H9 (cell line): ENCODE results near the gene LCMT1. TPM values are rescaled to one million over a fixed set of nuclear protein-coding genes. Genes with fewer than 3 reads are reported as not detected.
A peak's percentile ranks its signal among the peaks of the same experiment; 100 is the strongest.

Source experiments
- DNase-seq: peaks from one replicate; pipeline ENCODE4 v3.0.0-alpha.2; 2017
- H2AFZ ChIP-seq: one replicate; pipeline ENCODE4 v1.6.1; 2013; ENCODE audit warnings: mild to moderate bottlenecking, low read length, control low read depth, moderate library complexity
- H2AK5ac ChIP-seq: 2 replicates; pipeline ENCODE4 v1.6.1; 2013; ENCODE audit warnings: low read length, control low read depth, mixed read lengths; ENCODE audit not compliant: insufficient read length
- H2BK120ac ChIP-seq: one replicate; pipeline ENCODE4 v1.6.1; 2013; ENCODE audit warnings: low read depth, mild to moderate bottlenecking, low read length, control low read depth, inconsistent platforms; ENCODE audit not compliant: poor library complexity, severe bottlenecking
- H2BK12ac ChIP-seq: 2 replicates; pipeline ENCODE4 v1.6.1; 2013; ENCODE audit warnings: low read length, control low read depth, mixed read lengths, low read depth; ENCODE audit not compliant: insufficient read length
- H2BK15ac ChIP-seq: 2 replicates; pipeline ENCODE4 v1.6.1; 2013; ENCODE audit warnings: low read depth, low read length, control low read depth
- H2BK20ac ChIP-seq: one replicate; pipeline ENCODE4 v1.6.1; 2013; ENCODE audit warnings: low read depth, mild to moderate bottlenecking, low read length, control low read depth, inconsistent platforms; ENCODE audit not compliant: poor library complexity, severe bottlenecking
- H2BK5ac ChIP-seq: 2 replicates; pipeline ENCODE4 v1.6.1; 2013; ENCODE audit warnings: low read length, control low read depth, mixed read lengths; ENCODE audit not compliant: insufficient read length
- H3K14ac ChIP-seq: 2 replicates; pipeline ENCODE4 v1.6.1; 2013; ENCODE audit warnings: low read length, control low read depth; ENCODE audit not compliant: insufficient read depth
- H3K18ac ChIP-seq: 2 replicates; pipeline ENCODE4 v1.6.1; 2013; ENCODE audit warnings: low read depth, mild to moderate bottlenecking, mixed read lengths, low read length, control low read depth; ENCODE audit not compliant: insufficient read length
- H3K23ac ChIP-seq: 2 replicates; pipeline ENCODE4 v1.6.1; 2013; ENCODE audit warnings: low read length, control low read depth, mixed read lengths, low read depth; ENCODE audit not compliant: insufficient read length
- H3K23me2 ChIP-seq: 2 replicates; pipeline ENCODE4 v1.6.1; 2013; ENCODE audit warnings: low read depth, mild to moderate bottlenecking, mixed read lengths, low read length, control low read depth; ENCODE audit not compliant: insufficient read length, poor library complexity, severe bottlenecking
- H3K27ac ChIP-seq: 2 replicates; pipeline ENCODE4 v1.5.1; 2013; ENCODE audit warnings: low read length, control low read depth, mixed read lengths, low read depth; ENCODE audit not compliant: insufficient read length
- H3K27me3 ChIP-seq: 2 replicates; pipeline ENCODE4 v1.6.1; 2013; ENCODE audit warnings: low read length, control low read depth, inconsistent platforms; ENCODE audit not compliant: insufficient read depth
- H3K4ac ChIP-seq: 2 replicates; pipeline ENCODE4 v1.6.1; 2013; ENCODE audit warnings: low read depth, mild to moderate bottlenecking, control low read depth, inconsistent platforms, low read length, moderate library complexity
- H3K4me1 ChIP-seq: 2 replicates; pipeline ENCODE4 v1.6.1; 2013; ENCODE audit warnings: low read length, control low read depth, inconsistent platforms; ENCODE audit not compliant: insufficient read depth
- H3K4me2 ChIP-seq: 2 replicates; pipeline ENCODE4 v1.6.1; 2013; ENCODE audit warnings: low read length, control low read depth, mixed read lengths; ENCODE audit not compliant: insufficient read length, insufficient read depth
- H3K56ac ChIP-seq: 2 replicates; pipeline ENCODE4 v1.6.1; 2013; ENCODE audit warnings: low read depth, mild to moderate bottlenecking, mixed read lengths, low read length, control low read depth; ENCODE audit not compliant: insufficient read length
- H3K79me1 ChIP-seq: 2 replicates; pipeline ENCODE4 v1.6.1; 2013; ENCODE audit warnings: low read depth, mild to moderate bottlenecking, moderate library complexity, low read length, control low read depth, inconsistent platforms; ENCODE audit not compliant: insufficient read depth, poor library complexity, severe bottlenecking
- H3K79me2 ChIP-seq: 2 replicates; pipeline ENCODE4 v1.6.1; 2013; ENCODE audit warnings: low read length, control low read depth, inconsistent platforms; ENCODE audit not compliant: insufficient read depth
- H3K9ac ChIP-seq: 2 replicates; pipeline ENCODE4 v1.6.1; 2013; ENCODE audit warnings: low read length, control low read depth, mixed read lengths; ENCODE audit not compliant: insufficient read length; ENCODE audit errors: extremely low read depth
- H3K9me3 ChIP-seq: one replicate; pipeline ENCODE4 v1.6.1; 2013; ENCODE audit warnings: low read depth, low read length, inconsistent platforms; ENCODE audit not compliant: control insufficient read depth
- H3T11ph ChIP-seq: one replicate; pipeline ENCODE4 v1.6.1; 2013; ENCODE audit warnings: mild to moderate bottlenecking, low read length, control low read depth, inconsistent platforms
- H4K20me1 ChIP-seq: one replicate; pipeline ENCODE4 v1.6.1; 2013; ENCODE audit not compliant: control insufficient read depth, insufficient read length, insufficient read depth
- H4K5ac ChIP-seq: 2 replicates; pipeline ENCODE4 v1.6.1; 2013; ENCODE audit warnings: low read depth, mild to moderate bottlenecking, mixed read lengths, low read length, control low read depth; ENCODE audit not compliant: insufficient read length
- H4K8ac ChIP-seq: replicated peaks from 2 replicates; pipeline ENCODE4 v1.6.1; 2013; ENCODE audit warnings: low read length, control low read depth, mixed read lengths, low read depth; ENCODE audit not compliant: insufficient read length
- H4K91ac ChIP-seq: 2 replicates; pipeline ENCODE4 v1.6.1; 2013; ENCODE audit warnings: low read depth, mild to moderate bottlenecking, moderate library complexity, mixed read lengths, low read length, control low read depth; ENCODE audit not compliant: insufficient read length
- H3K27ac Mint-ChIP-seq, 3 experiments: 2 replicates in 2 of 3; 3 replicates in 1 of 3; pipeline ENCODE4 v1.8.0; 2020 to 2021; ENCODE audit warnings: mixed read lengths in 3 of 3, mild to moderate bottlenecking in 1 of 3, moderate library complexity in 1 of 3
- H3K27me3 Mint-ChIP-seq: 2 replicates; pipeline ENCODE4 v1.8.0; 2021; ENCODE audit warnings: low read depth, mild to moderate bottlenecking, moderate library complexity, mixed read lengths
- H3K36me3 Mint-ChIP-seq, 3 experiments: 2 replicates in 2 of 3; 3 replicates in 1 of 3; pipeline ENCODE4 v1.8.0; 2020 to 2021; ENCODE audit warnings: low read depth in 3 of 3, mixed read lengths in 3 of 3; ENCODE audit not compliant: insufficient read depth in 1 of 3
- H3K4me1 Mint-ChIP-seq, 2 experiments: 2 replicates each; pipeline ENCODE4 v1.8.0; 2020; ENCODE audit warnings: mixed read lengths in 2 of 2
- H3K4me3 Mint-ChIP-seq, 2 experiments: 2 replicates in 1 of 2; 3 replicates in 1 of 2; pipeline ENCODE4 v1.8.0; 2020 to 2021; ENCODE audit warnings: mild to moderate bottlenecking in 2 of 2, mixed read lengths in 2 of 2, moderate library complexity in 1 of 2
- H3K9me3 Mint-ChIP-seq, 2 experiments: 2 replicates in 1 of 2; 3 replicates in 1 of 2; pipeline ENCODE4 v1.8.0; 2020; ENCODE audit warnings: mild to moderate bottlenecking in 2 of 2, mixed read lengths in 2 of 2, moderate library complexity in 1 of 2
- WGBS: extraction: QIAGEN DNeasy Blood & Tissue Kit; methylation state at CpG from one replicate; pipeline ENCODE4 v1.1.7; 2013; ENCODE audit warnings: missing lambda C conversion rate, low lambda C conversion rate, mixed read lengths; ENCODE audit not compliant: insufficient read length; ENCODE audit errors: extremely low coverage; 5-methylcytosine and 5-hydroxymethylcytosine counted together
- total RNA-seq: library from RNA; stranded (reverse); gene quantifications from 2 replicates; pipeline ENCODE4 v1.2.1, GENCODE V29; 2021
- TF ChIP-seq, protein P1 (sequence below): fragments of 200-600 bp; sonication (generic); conservative IDR thresholded peaks from 3 replicates; pipeline ENCODE4 v1.8.0; 2021; ENCODE audit warnings: antibody characterized with exemption, mild to moderate bottlenecking

Gene LCMT1
- total RNA-seq, 1 experiment from 2014 or later = 81.2 TPM

DNA sequence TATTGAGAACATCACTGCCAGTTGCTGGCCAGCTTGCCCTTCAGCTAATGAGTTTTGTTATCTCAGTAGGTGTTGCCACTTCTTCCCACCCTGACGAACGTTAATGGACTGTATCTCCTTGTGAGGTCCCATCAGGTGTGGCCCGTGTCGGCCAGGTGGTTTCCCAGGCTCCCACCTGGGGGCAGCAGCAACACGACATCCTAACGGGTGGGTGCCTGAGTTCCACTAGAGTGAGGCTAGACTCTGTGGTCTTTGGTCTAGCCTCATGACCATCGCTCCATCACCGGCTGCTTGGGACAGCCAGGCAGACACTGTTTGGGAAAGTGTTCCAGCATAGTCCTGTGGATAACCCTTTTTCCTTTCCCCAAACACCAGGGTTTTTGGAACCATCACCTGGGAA lies 45.6 kb upstream of the LCMT1 start:
- Histone ChIP-seq H3T11ph (no peak overlapping the region), H3K56ac (no peak overlapping the region), H4K8ac (no peak overlapping the region), H2BK12ac (no peak overlapping the region), H3K4me2 (no peak overlapping the region), H2AFZ (no peak overlapping the region), H3K9ac (no peak overlapping the region), H3K27me3 (no peaks in the 10 kb centered on the region), H2BK15ac (no peak overlapping the region), H3K4ac (no peak overlapping the region), H3K79me1 (no peaks in the 10 kb centered on the region), H2BK5ac (no peak overlapping the region), H3K14ac (no peak overlapping the region), H3K4me1 (no peaks in the 10 kb centered on the region), H3K27ac (no peak overlapping the region), H4K91ac (no peak overlapping the region), H3K23ac (no peak overlapping the region), H3K18ac (no peak overlapping the region), H3K23me2 (peaks cover 6% of the 10 kb centered on the region), H3K79me2 (no peaks in the 10 kb centered on the region), H4K5ac (no peak overlapping the region), H4K20me1 (no peaks in the 10 kb centered on the region), H2BK120ac (no peak overlapping the region), H2AK5ac (no peak overlapping the region), H3K9me3 (no peaks in the 10 kb centered on the region), H2BK20ac (no peak overlapping the region)
- Mint-ChIP-seq H3K27me3 (peaks cover 30% of the 10 kb centered on the region), H3K4me3 (peak overlapping the region; percentile 75 to 77; a peak in 1 of 5 replicates), H3K36me3 (no peaks in the 10 kb centered on the region), H3K9me3 (no peaks in the 10 kb centered on the region), H3K4me1 (peaks cover 8 to 15% of the 10 kb centered on the region in 2 experiments), H3K27ac (no peak overlapping the region)
- TF ChIP-seq, protein P1, sequence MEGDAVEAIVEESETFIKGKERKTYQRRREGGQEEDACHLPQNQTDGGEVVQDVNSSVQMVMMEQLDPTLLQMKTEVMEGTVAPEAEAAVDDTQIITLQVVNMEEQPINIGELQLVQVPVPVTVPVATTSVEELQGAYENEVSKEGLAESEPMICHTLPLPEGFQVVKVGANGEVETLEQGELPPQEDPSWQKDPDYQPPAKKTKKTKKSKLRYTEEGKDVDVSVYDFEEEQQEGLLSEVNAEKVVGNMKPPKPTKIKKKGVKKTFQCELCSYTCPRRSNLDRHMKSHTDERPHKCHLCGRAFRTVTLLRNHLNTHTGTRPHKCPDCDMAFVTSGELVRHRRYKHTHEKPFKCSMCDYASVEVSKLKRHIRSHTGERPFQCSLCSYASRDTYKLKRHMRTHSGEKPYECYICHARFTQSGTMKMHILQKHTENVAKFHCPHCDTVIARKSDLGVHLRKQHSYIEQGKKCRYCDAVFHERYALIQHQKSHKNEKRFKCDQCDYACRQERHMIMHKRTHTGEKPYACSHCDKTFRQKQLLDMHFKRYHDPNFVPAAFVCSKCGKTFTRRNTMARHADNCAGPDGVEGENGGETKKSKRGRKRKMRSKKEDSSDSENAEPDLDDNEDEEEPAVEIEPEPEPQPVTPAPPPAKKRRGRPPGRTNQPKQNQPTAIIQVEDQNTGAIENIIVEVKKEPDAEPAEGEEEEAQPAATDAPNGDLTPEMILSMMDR = peak; percentile 58
- WGBS = no CpG with 5 or more reads among the region's 8 CpGs
- DNase-seq = peak; percentile 67
